Measurements from ENCODE around the gene OSCAR.

Gene OSCAR

DNA sequence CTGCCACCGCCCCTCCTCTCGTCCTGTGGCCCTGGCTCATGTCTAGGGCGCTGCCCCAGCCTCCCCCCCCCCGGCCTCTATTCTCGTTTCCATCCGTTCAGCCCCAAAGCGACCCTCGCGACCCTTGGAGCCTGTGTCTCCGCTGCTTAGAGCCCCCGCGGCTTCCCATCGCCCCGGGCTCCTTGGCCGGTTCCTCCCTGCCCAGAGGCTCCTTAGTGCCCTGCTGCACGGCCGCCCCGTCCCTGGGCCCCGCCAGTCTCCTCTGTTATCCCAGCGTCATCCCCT, 27.8 kb upstream of the OSCAR start:
- Histone ChIP-seq H4K8ac (ENCODE audit: low read depth, low read length) (no peak overlapping the region), H3K36me3 (replicated peaks in 1 of 2; ENCODE audit: control insufficient read depth in 2 of 2, insufficient read depth in 2 of 2, low read length in 2 of 2) (peaks cover 48 to 79% of the 10 kb centered on the region in 2 donors), H3K9me3 (replicated peaks in 1 of 2; ENCODE audit: control insufficient read depth in 2 of 2, insufficient read depth in 1 of 2, low read depth in 1 of 2, low read length in 2 of 2) (no peaks in the 10 kb centered on the region), H3K4me2 (ENCODE audit: insufficient read depth, low read length, poor library complexity, severe bottlenecking) (no peak overlapping the region), H2BK15ac (ENCODE audit: low read length) (no peak overlapping the region), H3K18ac (ENCODE audit: low read length) (no peak overlapping the region), H3K4ac (ENCODE audit: low read length) (no peak overlapping the region), H2BK12ac (ENCODE audit: low read length) (no peak overlapping the region), H4K91ac (ENCODE audit: low read depth, low read length, poor library complexity) (no peak overlapping the region), H3K79me1 (ENCODE audit: low read depth, low read length) (no peaks in the 10 kb centered on the region), H3K4me1 (ENCODE audit: control insufficient read depth in 2 of 2, insufficient read depth in 1 of 2, low read depth in 1 of 2, low read length in 2 of 2) (no peaks in the 10 kb centered on the region), H2BK5ac (ENCODE audit: low read length) (no peak overlapping the region), H3K23ac (ENCODE audit: low read depth, low read length, poor library complexity) (no peak overlapping the region), H3K27me3 (ENCODE audit: control insufficient read depth in 3 of 3, insufficient read depth in 3 of 3, low read depth in 1 of 3, low read length in 3 of 3) (no peaks in the 10 kb centered on the region), H2AFZ (ENCODE audit: low read length) (no peak overlapping the region), H3K27ac (replicated peaks; ENCODE audit: low read length) (no peak overlapping the region), H2AK5ac (ENCODE audit: low read depth, low read length) (no peak overlapping the region), H3K14ac (ENCODE audit: low read length) (no peak overlapping the region), H3K4me3 (ENCODE audit: low read length in 2 of 2) (no peak overlapping the region), H2BK120ac (ENCODE audit: low read depth, low read length) (no peak overlapping the region), H3K9ac (ENCODE audit: low read depth, low read length, poor library complexity) (no peak overlapping the region)
- WGBS, 2 donors (ENCODE audit: extremely low coverage in 2 of 2, insufficient read length in 2 of 2, insufficient replicate concordance in 1 of 2): no CpG with 5 or more reads among the region's 20 CpGs
- no peak for DNase-seq (ENCODE audit: low spot score)

DNA sequence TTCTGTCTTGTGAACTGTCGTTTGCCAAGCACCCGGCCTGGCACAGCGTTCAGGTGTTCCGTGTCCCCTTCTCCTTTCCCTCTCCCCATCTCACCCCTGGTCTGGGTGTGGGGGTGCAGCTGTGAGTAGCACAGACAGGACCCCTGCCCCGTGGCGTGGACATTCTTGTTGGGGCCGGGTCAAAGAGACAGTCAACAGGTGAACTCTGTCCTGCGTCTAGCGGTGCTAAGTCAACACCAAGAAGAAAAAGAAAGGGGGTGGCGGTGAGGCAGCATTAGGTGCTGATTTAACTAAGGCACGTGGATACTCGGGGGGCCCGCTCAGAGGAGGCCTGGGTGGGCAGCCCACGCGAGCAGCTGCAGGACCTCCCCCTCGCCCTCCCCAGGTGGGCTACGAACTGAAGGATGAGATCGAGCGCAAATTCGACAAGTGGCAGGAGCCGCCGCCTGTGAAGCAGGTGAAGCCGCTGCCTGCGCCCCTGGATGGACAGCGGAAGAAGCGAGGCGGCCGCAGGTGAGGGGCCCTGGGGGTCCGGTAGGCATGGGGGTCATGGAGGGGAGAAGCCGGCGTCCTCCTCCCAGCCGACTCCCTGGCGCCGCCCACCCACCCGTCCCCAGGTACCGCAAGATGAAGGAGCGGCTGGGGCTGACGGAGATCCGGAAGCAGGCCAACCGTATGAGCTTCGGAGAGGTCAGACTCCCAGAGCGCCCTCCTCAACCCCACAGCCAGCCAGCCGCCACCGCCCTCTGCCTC, 27.3 kb upstream of the OSCAR start:
- no peaks in the 10 kb centered on the region for H3K27me3 ChIP-seq (ENCODE audit: control insufficient read depth in 3 of 3, insufficient read depth in 3 of 3, low read depth in 1 of 3, low read length in 3 of 3)
- no peak overlapping the region for H3K9ac ChIP-seq (ENCODE audit: low read depth, low read length, poor library complexity)
- no peak overlapping the region for H3K18ac ChIP-seq (ENCODE audit: low read length)
- H3K27ac ChIP-seq (replicated peaks; ENCODE audit: low read length): no peak overlapping the region
- H3K4ac ChIP-seq (ENCODE audit: low read length): no peak overlapping the region
- H3K9me3 ChIP-seq (replicated peaks in 1 of 2; ENCODE audit: control insufficient read depth in 2 of 2, insufficient read depth in 1 of 2, low read depth in 1 of 2, low read length in 2 of 2): no peaks in the 10 kb centered on the region
- H3K79me1 ChIP-seq (ENCODE audit: low read depth, low read length): no peaks in the 10 kb centered on the region
- H4K91ac ChIP-seq (ENCODE audit: low read depth, low read length, poor library complexity): no peak overlapping the region
- H2AK5ac ChIP-seq (ENCODE audit: low read depth, low read length): no peak overlapping the region
- no peaks in the 10 kb centered on the region for H3K4me1 ChIP-seq (ENCODE audit: control insufficient read depth in 2 of 2, insufficient read depth in 1 of 2, low read depth in 1 of 2, low read length in 2 of 2)
- no peak overlapping the region for H2BK5ac ChIP-seq (ENCODE audit: low read length)
- H2BK12ac ChIP-seq (ENCODE audit: low read length): no peak overlapping the region
- no peak for DNase-seq (ENCODE audit: low spot score)
- no peak overlapping the region for H2BK120ac ChIP-seq (ENCODE audit: low read depth, low read length)
- no peak overlapping the region for H4K8ac ChIP-seq (ENCODE audit: low read depth, low read length)
- no peak overlapping the region for H3K4me3 ChIP-seq (ENCODE audit: low read length in 2 of 2)
- H3K23ac ChIP-seq (ENCODE audit: low read depth, low read length, poor library complexity): no peak overlapping the region
- no peak overlapping the region for H2BK15ac ChIP-seq (ENCODE audit: low read length)
- H2AFZ ChIP-seq (ENCODE audit: low read length): no peak overlapping the region
- peaks cover 53 to 84% of the 10 kb centered on the region in 2 donors for H3K36me3 ChIP-seq (replicated peaks in 1 of 2; ENCODE audit: control insufficient read depth in 2 of 2, insufficient read depth in 2 of 2, low read length in 2 of 2)
- no peak overlapping the region for H3K4me2 ChIP-seq (ENCODE audit: insufficient read depth, low read length, poor library complexity, severe bottlenecking)
- H3K14ac ChIP-seq (ENCODE audit: low read length): no peak overlapping the region
- WGBS, 2 donors (ENCODE audit: extremely low coverage in 2 of 2, insufficient read length in 2 of 2, insufficient replicate concordance in 1 of 2): no CpG with 5 or more reads among the region's 44 CpGs

DNA sequence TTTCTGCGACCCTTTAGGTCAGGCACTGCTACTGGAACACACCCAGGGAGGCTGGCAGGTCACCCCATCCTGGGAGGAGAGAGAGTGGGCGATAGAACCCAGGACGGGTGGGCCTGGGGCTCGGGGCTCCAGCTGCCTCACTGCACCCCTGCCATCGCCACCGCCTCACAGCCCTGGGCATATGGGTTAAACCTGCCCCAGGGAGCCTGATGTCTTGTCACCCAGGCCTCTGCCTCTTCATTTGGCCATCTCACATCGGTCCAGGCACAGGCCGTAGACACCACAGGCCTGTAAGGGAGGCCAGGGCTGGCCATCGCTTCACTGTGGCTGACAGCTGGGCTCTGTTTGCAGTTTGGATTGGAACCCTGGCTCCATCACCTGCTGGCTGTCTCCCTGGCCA, 25.1 kb upstream of the OSCAR start:
- H4K8ac ChIP-seq (ENCODE audit: low read depth, low read length): no peak overlapping the region
- no peak overlapping the region for H3K4me2 ChIP-seq (ENCODE audit: insufficient read depth, low read length, poor library complexity, severe bottlenecking)
- H3K36me3 ChIP-seq (replicated peaks in 1 of 2; ENCODE audit: control insufficient read depth in 2 of 2, insufficient read depth in 2 of 2, low read length in 2 of 2): peaks cover 55 to 87% of the 10 kb centered on the region in 2 donors
- H3K27me3 ChIP-seq (ENCODE audit: control insufficient read depth in 3 of 3, insufficient read depth in 3 of 3, low read depth in 1 of 3, low read length in 3 of 3): no peaks in the 10 kb centered on the region
- no CpG with 5 or more reads among the region's 9 CpGs for WGBS, 2 donors (ENCODE audit: extremely low coverage in 2 of 2, insufficient read length in 2 of 2, insufficient replicate concordance in 1 of 2)
- no peak overlapping the region for H2BK15ac ChIP-seq (ENCODE audit: low read length)
- DNase-seq (ENCODE audit: low spot score): no peak
- peaks cover 1% of the 10 kb centered on the region for H3K79me1 ChIP-seq (ENCODE audit: low read depth, low read length)
- no peak overlapping the region for H3K4me3 ChIP-seq (ENCODE audit: low read length in 2 of 2)
- H3K4me1 ChIP-seq (ENCODE audit: control insufficient read depth in 2 of 2, insufficient read depth in 1 of 2, low read depth in 1 of 2, low read length in 2 of 2): no peaks in the 10 kb centered on the region
- H3K9ac ChIP-seq (ENCODE audit: low read depth, low read length, poor library complexity): peak overlapping the region; percentile 21
- no peak overlapping the region for H2AK5ac ChIP-seq (ENCODE audit: low read depth, low read length)
- no peak overlapping the region for H2BK12ac ChIP-seq (ENCODE audit: low read length)
- no peak overlapping the region for H3K27ac ChIP-seq (replicated peaks; ENCODE audit: low read length)
- H3K18ac ChIP-seq (ENCODE audit: low read length): no peak overlapping the region
- no peak overlapping the region for H4K91ac ChIP-seq (ENCODE audit: low read depth, low read length, poor library complexity)
- no peak overlapping the region for H3K23ac ChIP-seq (ENCODE audit: low read depth, low read length, poor library complexity)
- H2BK5ac ChIP-seq (ENCODE audit: low read length): no peak overlapping the region
- no peaks in the 10 kb centered on the region for H3K9me3 ChIP-seq (replicated peaks in 1 of 2; ENCODE audit: control insufficient read depth in 2 of 2, insufficient read depth in 1 of 2, low read depth in 1 of 2, low read length in 2 of 2)
- H3K4ac ChIP-seq (ENCODE audit: low read length): no peak overlapping the region
- H2AFZ ChIP-seq (ENCODE audit: low read length): no peak overlapping the region
- no peak overlapping the region for H2BK120ac ChIP-seq (ENCODE audit: low read depth, low read length)
- H3K14ac ChIP-seq (ENCODE audit: low read length): no peak overlapping the region

DNA sequence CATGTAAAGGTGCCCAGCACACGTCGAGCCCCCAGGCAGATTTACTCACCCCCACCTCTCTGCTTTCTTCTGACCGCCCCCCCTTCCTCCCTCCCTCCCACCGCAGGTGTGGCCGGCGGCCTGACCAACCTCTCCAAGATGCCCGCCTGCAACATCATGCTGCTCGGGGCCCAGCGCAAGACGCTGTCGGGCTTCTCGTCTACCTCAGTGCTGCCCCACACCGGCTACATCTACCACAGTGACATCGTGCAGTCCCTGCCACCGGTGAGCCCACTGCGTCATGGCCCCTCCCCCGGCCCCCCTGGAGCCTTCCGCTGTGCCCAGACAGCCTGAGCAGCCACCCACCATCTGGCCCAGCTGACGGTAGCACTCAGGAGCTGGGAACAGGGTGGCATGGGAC, 23.8 kb upstream of the OSCAR start:
- WGBS, 2 donors (ENCODE audit: extremely low coverage in 2 of 2, insufficient read length in 2 of 2, insufficient replicate concordance in 1 of 2): no CpG with 5 or more reads among the region's 19 CpGs
- Histone ChIP-seq H2AK5ac (ENCODE audit: low read depth, low read length) (no peak overlapping the region), H3K14ac (ENCODE audit: low read length) (no peak overlapping the region), H3K18ac (ENCODE audit: low read length) (no peak overlapping the region), H3K79me1 (ENCODE audit: low read depth, low read length) (peaks cover 1% of the 10 kb centered on the region), H3K9ac (ENCODE audit: low read depth, low read length, poor library complexity) (peak overlapping the region; percentile 30), H2BK12ac (ENCODE audit: low read length) (no peak overlapping the region), H3K9me3 (replicated peaks in 1 of 2; ENCODE audit: control insufficient read depth in 2 of 2, insufficient read depth in 1 of 2, low read depth in 1 of 2, low read length in 2 of 2) (no peaks in the 10 kb centered on the region), H4K8ac (ENCODE audit: low read depth, low read length) (no peak overlapping the region), H4K91ac (ENCODE audit: low read depth, low read length, poor library complexity) (no peak overlapping the region), H3K4ac (ENCODE audit: low read length) (no peak overlapping the region), H3K36me3 (replicated peaks in 1 of 2; ENCODE audit: control insufficient read depth in 2 of 2, insufficient read depth in 2 of 2, low read length in 2 of 2) (peaks cover 59 to 92% of the 10 kb centered on the region in 2 donors), H3K4me1 (ENCODE audit: control insufficient read depth in 2 of 2, insufficient read depth in 1 of 2, low read depth in 1 of 2, low read length in 2 of 2) (no peaks in the 10 kb centered on the region), H3K27ac (replicated peaks; ENCODE audit: low read length) (no peak overlapping the region), H3K27me3 (ENCODE audit: control insufficient read depth in 3 of 3, insufficient read depth in 3 of 3, low read depth in 1 of 3, low read length in 3 of 3) (no peaks in the 10 kb centered on the region), H2AFZ (ENCODE audit: low read length) (no peak overlapping the region), H3K4me3 (ENCODE audit: low read length in 2 of 2) (no peak overlapping the region), H2BK15ac (ENCODE audit: low read length) (no peak overlapping the region), H2BK5ac (ENCODE audit: low read length) (no peak overlapping the region), H3K23ac (ENCODE audit: low read depth, low read length, poor library complexity) (peak overlapping the region; percentile 65), H2BK120ac (ENCODE audit: low read depth, low read length) (no peak overlapping the region), H3K4me2 (ENCODE audit: insufficient read depth, low read length, poor library complexity, severe bottlenecking) (no peak overlapping the region)
- DNase-seq (ENCODE audit: low spot score): no peak
